ENCODE measurements around the gene INAFM2. TPM values are rescaled to one million over a fixed set of nuclear protein-coding genes. Genes with fewer than 3 reads are reported as not detected.

The INAFM2 gene
- total RNA-seq, 1 donor from 2014 or later = 9.5 TPM

GRCh38 chr15:40347559-40348473, 24.3 kb downstream of the INAFM2 start:
- H3K9me3 Mint-ChIP-seq = no peaks in the 10 kb centered on the region
- POLR2A ChIA-PET = no interaction called here
- H3K36me3 Mint-ChIP-seq (ENCODE audit: low read depth) = no peaks in the 10 kb centered on the region
- CTCF ChIA-PET = interaction anchor here (1.4 kb wide), 1 partner anchor 58 kb away, joined by 3 read pairs; the partner anchor contains the start of gene IVD
- intact Hi-C loops (cut with micrococcal nuclease) = no loop called here
- no peaks in the 10 kb centered on the region for H3K27me3 Mint-ChIP-seq
- no peak overlapping the region for H3K27ac Mint-ChIP-seq
- no peak for TF ChIP-seq CTCF (IDR thresholded peaks at IDR 0.05)
- H3K4me3 Mint-ChIP-seq = no peak overlapping the region
- no peak for DNase-seq
- H3K4me1 Mint-ChIP-seq = no peaks in the 10 kb centered on the region
- no peak for ATAC-seq (ENCODE audit: low read depth)

GRCh38 chr15:40348474-40348870, 25.0 kb downstream of the INAFM2 start:
- Mint-ChIP-seq H3K4me1 (no peaks in the 10 kb centered on the region), H3K36me3 (ENCODE audit: low read depth) (no peaks in the 10 kb centered on the region), H3K27ac (no peak overlapping the region), H3K27me3 (no peaks in the 10 kb centered on the region), H3K4me3 (no peak overlapping the region), H3K9me3 (no peaks in the 10 kb centered on the region)
- ChIA-PET CTCF (interaction anchor here (1.4 kb wide), 1 partner anchor 58 kb away, joined by 3 read pairs; the partner anchor contains the start of gene IVD), POLR2A (no interaction called here)
- intact Hi-C loops (cut with micrococcal nuclease) = no loop called here
- ATAC-seq (ENCODE audit: low read depth) (no peak), DNase-seq (no peak)
- TF ChIP-seq CTCF (IDR thresholded peaks at IDR 0.05) = no peak

- no peaks in the 10 kb centered on the region for H3K4me1 Mint-ChIP-seq
Observed at GRCh38 chr15:40349163-40349562, 25.7 kb downstream of the INAFM2 start.

GRCh38 chr15:40352281-40352901, 28.9 kb downstream of the INAFM2 start:
- ChIA-PET CTCF (interaction anchor here (0.8 kb wide), 1 partner anchor 135 kb away, joined by 3 read pairs; no protein-coding TSS in a partner anchor), POLR2A (interaction anchor here (0.6 kb wide), 1 partner anchor 29 kb away, joined by 3 read pairs; no protein-coding TSS in a partner anchor)
- no peaks in the 10 kb centered on the region for H3K9me3 Mint-ChIP-seq
- H3K4me3 Mint-ChIP-seq = no peak overlapping the region
- ATAC-seq (ENCODE audit: low read depth) (no peak), DNase-seq (no peak)
- no peaks in the 10 kb centered on the region for H3K36me3 Mint-ChIP-seq (ENCODE audit: low read depth)
- TF ChIP-seq CTCF (IDR thresholded peaks at IDR 0.05) = no peak
- no peak overlapping the region for H3K27ac Mint-ChIP-seq
- intact Hi-C loops (cut with micrococcal nuclease) = no loop called here
- H3K27me3 Mint-ChIP-seq = no peaks in the 10 kb centered on the region
- no peaks in the 10 kb centered on the region for H3K4me1 Mint-ChIP-seq

More at GRCh38 chr15:40349163-40349562, 25.7 kb downstream of the INAFM2 start:
- DNase-seq = no peak
- no peaks in the 10 kb centered on the region for H3K36me3 Mint-ChIP-seq (ENCODE audit: low read depth)
- H3K27ac Mint-ChIP-seq = no peak overlapping the region
- no peak for TF ChIP-seq CTCF (IDR thresholded peaks at IDR 0.05)
- no peaks in the 10 kb centered on the region for H3K9me3 Mint-ChIP-seq
- POLR2A ChIA-PET = interaction anchor here (0.6 kb wide), 1 partner anchor 38 kb away, joined by 3 read pairs; no protein-coding TSS in a partner anchor
- H3K27me3 Mint-ChIP-seq = no peaks in the 10 kb centered on the region
- no peak overlapping the region for H3K4me3 Mint-ChIP-seq
- ATAC-seq (ENCODE audit: low read depth) = no peak
- intact Hi-C loops (cut with micrococcal nuclease) = no loop called here
- CTCF ChIA-PET = no interaction called here

- DNase-seq = no peak
- no peak for ATAC-seq (ENCODE audit: low read depth)
- POLR2A ChIA-PET = interaction anchor here (1.0 kb wide), 1 partner anchor 11 kb away, joined by 3 read pairs; no protein-coding TSS in a partner anchor
- CTCF ChIA-PET = no interaction called here
- H3K4me1 Mint-ChIP-seq = peaks cover 5% of the 10 kb centered on the region
- no peaks in the 10 kb centered on the region for H3K9me3 Mint-ChIP-seq
- no peak for TF ChIP-seq CTCF (IDR thresholded peaks at IDR 0.05)
- no peaks in the 10 kb centered on the region for H3K36me3 Mint-ChIP-seq (ENCODE audit: low read depth)
- no peaks in the 10 kb centered on the region for H3K27me3 Mint-ChIP-seq
- no peak overlapping the region for H3K27ac Mint-ChIP-seq
- H3K4me3 Mint-ChIP-seq = no peak overlapping the region
- intact Hi-C loops (cut with micrococcal nuclease) = no loop called here
Observed at GRCh38 chr15:40353697-40354096, 30.2 kb downstream of the INAFM2 start.

All from activated B cell treated with CpG ODN at 0.5 μM for 24 hours (primary cell).